GM21576 (cell line): ENCODE data around the gene EWSR1.

ENCODE experiments used
- ATAC-seq: cut with Tn5 transposase; IDR thresholded peaks from one replicate; pipeline ENCODE4 v1.9.1; 2021; ENCODE audit warnings: mild to moderate bottlenecking, moderate library complexity; ENCODE audit not compliant: unreplicated experiment

EWSR1 gene

GRCh38 chr22:29302681-29303465 lies 34.8 kb downstream of the EWSR1 start:
- ATAC-seq, result no peak

GRCh38 chr22:29305836-29306174 lies 37.7 kb downstream of the EWSR1 start:
- ATAC-seq, result no peak

- ATAC-seq, result no peak
Measured at GRCh38 chr22:29306175-29306834, 38.2 kb downstream of the EWSR1 start, which contains the start of gene GAS2L1. GAS2L1 (plus strand) TSS chr22:29306650; CDS start chr22:29308106, 1,456 bp downstream.

- no peak for ATAC-seq
Measured at GRCh38 chr22:29306835-29307595, 38.9 kb downstream of the EWSR1 start.

GRCh38 chr22:29307596-29308147 lies 39.6 kb downstream of the EWSR1 start:
- ATAC-seq, result no peak

- no peak for ATAC-seq
Measured at GRCh38 chr22:29308148-29308790, 40.2 kb downstream of the EWSR1 start.

- ATAC-seq, result no peak
Measured at GRCh38 chr22:29308791-29309262, 40.8 kb downstream of the EWSR1 start.

GRCh38 chr22:29309332-29310064 lies 41.4 kb downstream of the EWSR1 start:
- no peak for ATAC-seq

GRCh38 chr22:29310065-29310862 lies 42.2 kb downstream of the EWSR1 start:
- no peak for ATAC-seq

GRCh38 chr22:29310863-29311339 lies 42.8 kb downstream of the EWSR1 start:
- no peak for ATAC-seq

- no peak for ATAC-seq
Measured at GRCh38 chr22:29311464-29312217, 43.6 kb downstream of the EWSR1 start.

- ATAC-seq, result no peak
Measured at GRCh38 chr22:29312218-29313125, 44.4 kb downstream of the EWSR1 start.

GRCh38 chr22:29313126-29313575 lies 45.1 kb downstream of the EWSR1 start:
- ATAC-seq, result no peak

- ATAC-seq, result no peak
Measured at GRCh38 chr22:29313576-29314466, 45.8 kb downstream of the EWSR1 start.

GRCh38 chr22:29314537-29315285 lies 46.6 kb downstream of the EWSR1 start:
- ATAC-seq, result no peak
